NCI-H2081 (cell line): ENCODE measurements around the gene ATP6V0A4.
"Not testable (repeated sequence)": the region's sequence is repeated elsewhere in the genome, so short reads cannot be mapped to it uniquely, and the experiment has no call there.

Experiments
- DNase-seq, 2 experiments: peaks; one replicate each; lab custom pipeline; 2025; lab: John Stamatoyannopoulos, UW

ATP6V0A4 gene

GRCh38 chr7:138802706-138803105 lies 4.7 kb upstream of the ATP6V0A4 start:
- no peak for DNase-seq

- DNase-seq, result no peak
These were observed 3.3 kb upstream of the ATP6V0A4 start for GRCh38 chr7:138801256-138801655.

GRCh38 chr7:138799336-138800000 lies 1.5 kb upstream of the ATP6V0A4 start:
- DNase-seq, result no peak

- no peak for DNase-seq
These were observed 840 bp upstream of the ATP6V0A4 start for GRCh38 chr7:138798836-138799235.

GRCh38 chr7:138797046-138797445 lies 950 bp downstream of the ATP6V0A4 start:
- not testable (repeated sequence) for DNase-seq

GRCh38 chr7:138796038-138796615 lies 1.9 kb downstream of the ATP6V0A4 start:
- DNase-seq, result no peak

- no peak for DNase-seq
These were observed 12.2 kb downstream of the ATP6V0A4 start for GRCh38 chr7:138785587-138786437.

GRCh38 chr7:138784692-138785091 lies 13.3 kb downstream of the ATP6V0A4 start:
- DNase-seq, result no peak

GRCh38 chr7:138781004-138781403 lies 17.0 kb downstream of the ATP6V0A4 start:
- no peak for DNase-seq

- DNase-seq, result peak in 1 of 2 experiments; percentile 26
These were observed 21.7 kb downstream of the ATP6V0A4 start for GRCh38 chr7:138776166-138776833.

- no peak for DNase-seq
These were observed 24.2 kb downstream of the ATP6V0A4 start for GRCh38 chr7:138773817-138774216.

GRCh38 chr7:138773176-138773575 lies 24.8 kb downstream of the ATP6V0A4 start:
- DNase-seq, result no peak

- no peak for DNase-seq
These were observed 27.1 kb downstream of the ATP6V0A4 start for GRCh38 chr7:138770904-138771303.

GRCh38 chr7:138768241-138768640 lies 29.8 kb downstream of the ATP6V0A4 start:
- DNase-seq, result no peak

GRCh38 chr7:138756591-138757242 lies 41.3 kb downstream of the ATP6V0A4 start:
- no peak for DNase-seq

GRCh38 chr7:138755842-138756590 lies 42.0 kb downstream of the ATP6V0A4 start:
- no peak for DNase-seq

GRCh38 chr7:138755331-138755747 lies 42.7 kb downstream of the ATP6V0A4 start:
- no peak for DNase-seq

GRCh38 chr7:138753610-138754009 lies 44.4 kb downstream of the ATP6V0A4 start:
- no peak for DNase-seq

GRCh38 chr7:138753150-138753518 lies 44.9 kb downstream of the ATP6V0A4 start:
- no peak for DNase-seq

- DNase-seq, result peak; percentile 48 to 74
These were observed 45.4 kb downstream of the ATP6V0A4 start for GRCh38 chr7:138752518-138753149.
